Esophagus muscularis mucosa (tissue), 4 donors: ENCODE data around the gene ARHGAP4. TPM values are rescaled to one million over a fixed set of nuclear protein-coding genes. Genes with fewer than 3 reads are reported as not detected.

Experiments used
- DNase-seq: peaks from one replicate; pipeline ENCODE4 v3.0.0-alpha.2; 2017; ENCODE audit errors: extremely low spot score
- H3K27ac ChIP-seq, 4 donors: fragments of 200-600 bp; sonication (generic); replicated peaks in 1 of 4; 1 replicate in 3 of 4; 2 replicates in 1 of 4; pipeline ENCODE4 v1.5.1; 2016 to 2019; ENCODE audit warnings: mild to moderate bottlenecking in 1 of 4
- H3K27me3 ChIP-seq, 4 donors: fragments of 200-600 bp; sonication (generic); one replicate each; pipeline versions ENCODE4 v1.5.1 to v1.6.0; 2016 to 2019
- H3K36me3 ChIP-seq, 4 donors: fragments of 200-600 bp; sonication (generic); one replicate each; pipeline ENCODE4 v1.5.1; 2016 to 2019
- H3K4me1 ChIP-seq, 4 donors: fragments of 200-600 bp; sonication (generic); one replicate each; pipeline ENCODE4 v1.5.1; 2016 to 2019
- H3K4me3 ChIP-seq, 4 donors: fragments of 200-600 bp; sonication (generic); 1 replicate in 2 of 4; 2 replicates in 2 of 4; pipeline ENCODE4 v1.5.1; 2016 to 2019; ENCODE audit warnings: mild to moderate bottlenecking in 4 of 4, moderate library complexity in 1 of 4
- H3K9me3 ChIP-seq, 4 donors: fragments of 200-600 bp; sonication (generic); 1 replicate in 3 of 4; 2 replicates in 1 of 4; pipeline ENCODE4 v1.5.1; 2016 to 2019
- CTCF ChIP-seq, 3 experiments: fragments of 200-600 bp in 2 of 3; fragments of 450-650 bp in 1 of 3; sonication (generic) in 2 of 3; IDR thresholded peaks; one replicate each; pipeline ENCODE4 v1.5.1; 2017 to 2019; ENCODE audit warnings: antibody characterized with exemption in 3 of 3, mild to moderate bottlenecking in 2 of 3, moderate library complexity in 1 of 3
- EP300 ChIP-seq: sonication (generic); formaldehyde crosslinking; IDR thresholded peaks from one replicate; pipeline ENCODE4 v1.6.1; 2017; ENCODE audit warnings: antibody characterized with exemption
- POLR2A ChIP-seq: fragments of 450-650 bp; IDR thresholded peaks from one replicate; pipeline ENCODE4 v1.6.1; 2017; ENCODE audit warnings: antibody characterized with exemption, moderate library complexity, mild to moderate bottlenecking, low read depth
- POLR2AphosphoS5 ChIP-seq, 2 donors: sonication (generic); formaldehyde crosslinking; IDR thresholded peaks; one replicate each; pipeline ENCODE4 v1.6.1; 2017; ENCODE audit warnings: antibody characterized with exemption in 2 of 2
- WGBS: methylation state at CpG from one replicate; pipeline ENCODE4 v1.1.5; 2018; 5-methylcytosine and 5-hydroxymethylcytosine counted together
- intact Hi-C: fragments of 100-400 bp; cut with DNase I; formaldehyde crosslinking; loops from one replicate; pipeline ENCODE4 v1.15.1; 2023
- total RNA-seq, 4 donors: library from RNA; depleted of rRNA; stranded (reverse); fragments of >200 nt; gene quantifications; one replicate each; pipeline versions ENCODE4 v1.1.0 to v1.2.1, GENCODE V29; 2016

Gene ARHGAP4
- total RNA-seq, 4 donors from 2014 or later = 15.9 to 22.4 (median 17.7) TPM

GRCh38 chrX:153941336-153942252 is 15.5 kb upstream of the ARHGAP4 start:
- Histone ChIP-seq H3K4me1 (peaks cover 0 to 13% (median 8%) of the 10 kb centered on the region in 4 donors), H3K36me3 (no peaks in the 10 kb centered on the region), H3K9me3 (no peaks in the 10 kb centered on the region), H3K27me3 (no peaks in the 10 kb centered on the region), H3K27ac (no peak overlapping the region), H3K4me3 (peak overlapping the region in 2 of 4 donors; percentile 9 to 25)
- TF ChIP-seq EP300 = no peak
- no peak for TF ChIP-seq CTCF (IDR thresholded peaks at IDR 0.05)
- no peak for TF ChIP-seq POLR2AphosphoS5 (IDR thresholded peaks at IDR 0.05)
- no peak for TF ChIP-seq POLR2A
- intact Hi-C loops = no loop called here
- DNase-seq = no peak
- WGBS = 54% methylated on average over 20 of the region's 23 CpGs

GRCh38 chrX:153939573-153939972 is 13.5 kb upstream of the ARHGAP4 start:
- no peak for TF ChIP-seq EP300
- no peak for TF ChIP-seq CTCF (IDR thresholded peaks at IDR 0.05)
- TF ChIP-seq POLR2A = no peak
- no peak for TF ChIP-seq POLR2AphosphoS5 (IDR thresholded peaks at IDR 0.05)
- H3K27me3 ChIP-seq = no peaks in the 10 kb centered on the region
- 72% methylated on average over 7 of the region's 7 CpGs for WGBS
- DNase-seq = no peak
- H3K4me1 ChIP-seq = peaks cover 3 to 16% (median 14%) of the 10 kb centered on the region in 4 donors
- H3K27ac ChIP-seq = no peak overlapping the region
- no peak overlapping the region for H3K4me3 ChIP-seq
- H3K36me3 ChIP-seq = no peaks in the 10 kb centered on the region
- no peaks in the 10 kb centered on the region for H3K9me3 ChIP-seq
- intact Hi-C loops = no loop called here

- no peak for DNase-seq
- no peaks in the 10 kb centered on the region for H3K9me3 ChIP-seq
- no peak overlapping the region for H3K4me3 ChIP-seq
- peaks cover 13 to 28% (median 17%) of the 10 kb centered on the region in 4 donors for H3K4me1 ChIP-seq
- intact Hi-C loops = no loop called here
- no peaks in the 10 kb centered on the region for H3K27me3 ChIP-seq
- H3K27ac ChIP-seq = no peak overlapping the region
- peaks cover 0 to 3% (median under 1%) of the 10 kb centered on the region in 4 donors for H3K36me3 ChIP-seq
- TF ChIP-seq POLR2A (no peak), CTCF (IDR thresholded peaks at IDR 0.05) (no peak), EP300 (no peak), POLR2AphosphoS5 (IDR thresholded peaks at IDR 0.05) (no peak)
- WGBS = 80% methylated on average over 10 of the region's 10 CpGs
Observed at GRCh38 chrX:153938226-153938786, 12.2 kb upstream of the ARHGAP4 start.

GRCh38 chrX:153937056-153937455 is 11.0 kb upstream of the ARHGAP4 start:
- intact Hi-C loops = no loop called here
- Histone ChIP-seq H3K27ac (no peak overlapping the region), H3K27me3 (no peaks in the 10 kb centered on the region), H3K4me3 (no peak overlapping the region), H3K4me1 (peaks cover 13 to 34% (median 20%) of the 10 kb centered on the region in 4 donors), H3K36me3 (peaks cover 0 to 15% (median 10%) of the 10 kb centered on the region in 4 donors), H3K9me3 (no peaks in the 10 kb centered on the region)
- WGBS = 78% methylated on average over 3 of the region's 3 CpGs
- no peak for DNase-seq
- TF ChIP-seq POLR2AphosphoS5 (IDR thresholded peaks at IDR 0.05) (no peak), POLR2A (no peak), EP300 (no peak), CTCF (IDR thresholded peaks at IDR 0.05) (no peak)
